Transverse colon (tissue), 4 donors: ENCODE data around the gene ZNF789. TPM values are rescaled to one million over a fixed set of nuclear protein-coding genes. Genes with fewer than 3 reads are reported as not detected.

Experiments used
- DNase-seq: peaks from one replicate; pipeline ENCODE4 v3.0.0-alpha.2; 2019
- H3K27ac ChIP-seq, 4 donors: fragments of 200-600 bp; sonication (generic); 2 replicates each; pipeline ENCODE4 v1.5.1; 2016 to 2018; ENCODE audit warnings: inconsistent platforms in 4 of 4
- H3K27me3 ChIP-seq: fragments of 200-600 bp; sonication (generic); 2 replicates; pipeline ENCODE4 v1.5.1; 2017; ENCODE audit warnings: inconsistent platforms
- H3K36me3 ChIP-seq, 4 donors: fragments of 200-600 bp; sonication (generic); 2 replicates each; pipeline ENCODE4 v1.5.1; 2017 to 2019; ENCODE audit warnings: inconsistent platforms in 4 of 4
- H3K4me1 ChIP-seq, 4 donors: fragments of 200-600 bp; sonication (generic); 2 replicates each; pipeline ENCODE4 v1.5.1; 2017 to 2020; ENCODE audit warnings: inconsistent platforms in 4 of 4
- H3K4me3 ChIP-seq, 4 donors: fragments of 200-600 bp; sonication (generic); 1 replicate in 1 of 4; 2 replicates in 3 of 4; pipeline versions ENCODE4 v1.5.1 to v1.6.1; 2017 to 2019; ENCODE audit warnings: inconsistent platforms in 4 of 4
- H3K9me3 ChIP-seq, 2 donors: fragments of 200-600 bp; sonication (generic); 2 replicates each; pipeline ENCODE4 v1.5.1; 2017 to 2019; ENCODE audit warnings: inconsistent platforms in 2 of 2
- CTCF ChIP-seq, 5 experiments: fragments of 200-600 bp in 3 of 5; fragments of 450-650 bp in 2 of 5; sonication (generic) in 3 of 5; IDR thresholded peaks; 1 replicate in 2 of 5; 2 replicates in 3 of 5; pipeline ENCODE4 v1.5.1; 2016 to 2017; ENCODE audit warnings: antibody characterized with exemption in 5 of 5, inconsistent platforms in 3 of 5, mild to moderate bottlenecking in 2 of 5, moderate library complexity in 1 of 5
- EP300 ChIP-seq: sonication (generic); formaldehyde crosslinking; IDR thresholded peaks from one replicate; pipeline ENCODE4 v1.6.1; 2017; ENCODE audit warnings: antibody characterized with exemption, low read depth
- POLR2A ChIP-seq: fragments of 450-650 bp; IDR thresholded peaks from one replicate; pipeline ENCODE4 v1.6.1; 2016; ENCODE audit warnings: antibody characterized with exemption, mild to moderate bottlenecking, moderate library complexity
- POLR2AphosphoS5 ChIP-seq, 3 donors: sonication (generic); formaldehyde crosslinking; IDR thresholded peaks; one replicate each; pipeline ENCODE4 v1.6.1; 2016; ENCODE audit warnings: antibody characterized with exemption in 3 of 3
- WGBS, 2 donors: methylation state at CpG; one replicate each; pipeline ENCODE4 v1.1.5; 2018; ENCODE audit warnings: low coverage in 1 of 2; 5-methylcytosine and 5-hydroxymethylcytosine counted together
- in situ Hi-C, 4 donors: fragments of 200-750 bp; cut with MboI; loops; one replicate each; pipeline versions ENCODE4 v1.15.0 to v1.15.1; 2017; ENCODE audit warnings: low sequenced_read_pairs in 3 of 4, low pct_ligation_motif_present in 1 of 4, low pct_unique_long_range_greater_than_20kb in 1 of 4
- intact Hi-C: fragments of 100-400 bp; cut with DNase I; formaldehyde crosslinking; loops from one replicate; pipeline ENCODE4 v1.15.1; 2023; ENCODE audit warnings: low total_unique reads
- total RNA-seq, 4 donors: library from RNA; depleted of rRNA; stranded (reverse); fragments of >200 nt; gene quantifications; one replicate each; pipeline ENCODE4 v1.1.0, GENCODE V29; 2016

The ZNF789 gene
- total RNA-seq, 4 donors from 2014 or later, result 17.2 to 30.7 (median 20.1) TPM

GRCh38 chr7:99504281-99504602, 31.6 kb downstream of the ZNF789 start:
- H3K36me3 ChIP-seq, result no peaks in the 10 kb centered on the region
- DNase-seq, result no peak
- intact Hi-C loops (no loop called here), in situ Hi-C loops (loop anchor here in 1 of 4 donors (10.0 kb wide), 1 partner anchor 51 kb away; the partner anchor contains the start of genes FAM200A and ZNF655)
- H3K9me3 ChIP-seq, result no peaks in the 10 kb centered on the region
- H3K4me1 ChIP-seq, result peaks cover 11 to 37% (median 29%) of the 10 kb centered on the region in 4 donors
- no peaks in the 10 kb centered on the region for H3K27me3 ChIP-seq
- peak overlapping the region; percentile 89 to 98 (median 90) for H3K27ac ChIP-seq
- peak; percentile 8 for TF ChIP-seq POLR2A
- TF ChIP-seq EP300, result no peak
- no peak for TF ChIP-seq CTCF (IDR thresholded peaks at IDR 0.05)
- TF ChIP-seq POLR2AphosphoS5 (IDR thresholded peaks at IDR 0.05), result no peak
- 9% methylated on average over 18 of the region's 19 CpGs; no CpG with 5 or more reads in 1 of the 2 donors for WGBS, 2 donors
- peak overlapping the region; percentile 59 to 88 (median 78) for H3K4me3 ChIP-seq

GRCh38 chr7:99504603-99505323, 32.1 kb downstream of the ZNF789 start, which contains the start of gene ZKSCAN5:
ZKSCAN5 (plus strand) TSS chr7:99504662; CDS start chr7:99506045, 1,383 bp downstream.
- TF ChIP-seq POLR2AphosphoS5 (IDR thresholded peaks at IDR 0.05) (peak; percentile 71 to 90 (median 88)), POLR2A (peak; percentile 81), CTCF (IDR thresholded peaks at IDR 0.05) (peak in 1 of 5 experiments; percentile 13), EP300 (no peak)
- peak; percentile 99 for DNase-seq
- Histone ChIP-seq H3K4me1 (peaks cover 11 to 37% (median 29%) of the 10 kb centered on the region in 4 donors), H3K27ac (peak within 1 kb of the TSS; percentile 89 to 98 (median 90)), H3K9me3 (no peaks in the 10 kb centered on the region), H3K36me3 (no peaks in the 10 kb centered on the region), H3K4me3 (peak within 1 kb of the TSS; percentile 59 to 88 (median 78)), H3K27me3 (no peaks in the 10 kb centered on the region)
- in situ Hi-C loops (loop anchor here in 1 of 4 donors (10.0 kb wide), 1 partner anchor 50 kb away; the partner anchor contains the start of genes FAM200A and ZNF655), intact Hi-C loops (no loop called here)
- WGBS, 2 donors, result 0% methylated on average over 2 to 53 of the region's 53 CpGs

GRCh38 chr7:99505324-99505662, 32.6 kb downstream of the ZNF789 start:
- intact Hi-C loops, result no loop called here
- Histone ChIP-seq H3K4me3 (peak overlapping the region; percentile 59 to 88 (median 78)), H3K36me3 (peaks cover 0 to 4% (median 0%) of the 10 kb centered on the region in 4 donors), H3K4me1 (peaks cover 11 to 37% (median 29%) of the 10 kb centered on the region in 4 donors), H3K9me3 (no peaks in the 10 kb centered on the region), H3K27ac (peak overlapping the region; percentile 89 to 98 (median 90)), H3K27me3 (no peaks in the 10 kb centered on the region)
- in situ Hi-C loops, result loop anchor here in 1 of 4 donors (10.0 kb wide), 1 partner anchor 50 kb away; the partner anchor contains the start of genes FAM200A and ZNF655
- no peak for TF ChIP-seq EP300
- TF ChIP-seq CTCF (IDR thresholded peaks at IDR 0.05), result no peak
- WGBS, 2 donors, result 2 to 6% methylated on average over 3 to 11 of the region's 11 CpGs
- no peak for DNase-seq

GRCh38 chr7:99514050-99514449, 41.4 kb downstream of the ZNF789 start:
- Histone ChIP-seq H3K27me3 (no peaks in the 10 kb centered on the region), H3K4me1 (no peaks in the 10 kb centered on the region), H3K36me3 (peaks cover 0 to 35% (median 15%) of the 10 kb centered on the region in 4 donors), H3K4me3 (no peak overlapping the region), H3K9me3 (no peaks in the 10 kb centered on the region), H3K27ac (no peak overlapping the region)
- intact Hi-C loops, result no loop called here
- DNase-seq, result no peak
- TF ChIP-seq POLR2A, result no peak
- in situ Hi-C loops, result no loop called here
- 60 to 78% methylated on average over 1 of the region's 1 CpG for WGBS, 2 donors
